RWPE2 (cell line): Measurements from ENCODE around the gene TFAP2A.

Experiments
- ATAC-seq: fragments of 200-7000 bp; cut with Tn5 transposase; 3 replicates; pipeline ENCODE4 v1.9.1; 2021; ENCODE audit warnings: low read depth
- DNase-seq: peaks from one replicate; pipeline ENCODE4 v3.0.0-alpha.2; 2020; ENCODE audit warnings: low spot score
- H3K27ac ChIP-seq: fragments of 450-650 bp; 2 replicates; pipeline ENCODE4 v1.5.1; 2017; ENCODE audit warnings: mild to moderate bottlenecking; ENCODE audit not compliant: poor library complexity, severe bottlenecking
- H3K27me3 ChIP-seq: fragments of 250-450 bp; sonication (Bioruptor Pico); 2 replicates; pipeline ENCODE4 v1.5.1; 2021; ENCODE audit warnings: mild to moderate bottlenecking, moderate library complexity; ENCODE audit not compliant: insufficient read depth, poor library complexity, severe bottlenecking
- H3K36me3 ChIP-seq: fragments of 250-450 bp; sonication (Bioruptor Pico); 2 replicates; pipeline ENCODE4 v1.5.1; 2020; ENCODE audit warnings: low read depth, mild to moderate bottlenecking, moderate library complexity
- H3K4me1 ChIP-seq: fragments of 250-450 bp; sonication (Bioruptor Pico); 2 replicates; pipeline ENCODE4 v1.5.1; 2021; ENCODE audit warnings: mild to moderate bottlenecking, moderate library complexity; ENCODE audit not compliant: insufficient read depth, poor library complexity, severe bottlenecking
- H3K4me3 ChIP-seq: fragments of 250-450 bp; sonication (Bioruptor Pico); 2 replicates; pipeline ENCODE4 v1.5.1; 2021; ENCODE audit warnings: mild to moderate bottlenecking, moderate library complexity; ENCODE audit not compliant: severe bottlenecking
- H3K9me3 ChIP-seq: fragments of 250-450 bp; sonication (Bioruptor Pico); 2 replicates; pipeline ENCODE4 v1.5.1; 2021; ENCODE audit warnings: mild to moderate bottlenecking, moderate library complexity; ENCODE audit not compliant: severe bottlenecking
- CTCF ChIP-seq: fragments of 450-650 bp; IDR thresholded peaks from one replicate; pipeline ENCODE4 v1.5.1; 2017; ENCODE audit warnings: mild to moderate bottlenecking, moderate library complexity; ENCODE audit not compliant: poor library complexity, severe bottlenecking

The TFAP2A gene

GRCh38 chr6:10417681-10418104 lies 2.8 kb upstream of the TFAP2A start:
- DNase-seq (peak; percentile 64), ATAC-seq (no peak)
- no peak for TF ChIP-seq CTCF
- peaks cover 12% of the 10 kb centered on the region for H3K36me3 ChIP-seq
- peak overlapping the region; percentile 46 for H3K4me3 ChIP-seq
- peaks cover 23% of the 10 kb centered on the region for H3K4me1 ChIP-seq
- no peaks in the 10 kb centered on the region for H3K27me3 ChIP-seq
- peak overlapping the region; percentile 91 for H3K27ac ChIP-seq
- no peaks in the 10 kb centered on the region for H3K9me3 ChIP-seq

GRCh38 chr6:10416863-10417641 lies 2.2 kb upstream of the TFAP2A start:
- Histone ChIP-seq H3K27me3 (no peaks in the 10 kb centered on the region), H3K4me1 (peaks cover 23% of the 10 kb centered on the region), H3K4me3 (no peak overlapping the region), H3K36me3 (peaks cover 13% of the 10 kb centered on the region), H3K27ac (peak overlapping the region; percentile 91), H3K9me3 (no peaks in the 10 kb centered on the region)
- ATAC-seq = no peak
- no peak for TF ChIP-seq CTCF
- DNase-seq = peak; percentile 60

- peaks cover 18% of the 10 kb centered on the region for H3K36me3 ChIP-seq
- no peak overlapping the region for H3K4me3 ChIP-seq
- no peaks in the 10 kb centered on the region for H3K27me3 ChIP-seq
- peak overlapping the region; percentile 91 for H3K27ac ChIP-seq
- no peaks in the 10 kb centered on the region for H3K9me3 ChIP-seq
- peaks cover 23% of the 10 kb centered on the region for H3K4me1 ChIP-seq
- no peak for TF ChIP-seq CTCF
- DNase-seq (no peak), ATAC-seq (no peak)
Observed at GRCh38 chr6:10416516-10416862, 1.6 kb upstream of the TFAP2A start.

GRCh38 chr6:10415617-10416480 lies 975 bp upstream of the TFAP2A start:
- no peak for DNase-seq
- peaks cover 23% of the 10 kb centered on the region for H3K4me1 ChIP-seq
- H3K4me3 ChIP-seq = peak overlapping the region; percentile 58
- H3K27ac ChIP-seq = peak overlapping the region; percentile 91
- no peaks in the 10 kb centered on the region for H3K27me3 ChIP-seq
- no peak for TF ChIP-seq CTCF
- no peaks in the 10 kb centered on the region for H3K9me3 ChIP-seq
- ATAC-seq = no peak
- H3K36me3 ChIP-seq = peaks cover 23% of the 10 kb centered on the region
